ENCODE data around the gene KIF17. TPM values are rescaled to one million over a fixed set of nuclear protein-coding genes. Genes with fewer than 3 reads are reported as not detected.

KIF17 gene
- total and polyA plus RNA-seq, 2 of the 8 experiments (the other 6 are each of a cell fraction or from before 2014, with no cell fraction given), result 6.9 to 10.4 TPM

- Histone ChIP-seq H2AFZ (ENCODE audit: low read length) (no peak overlapping the region), H3K4ac (replicated peaks; ENCODE audit: insufficient read length, low read depth, low read length) (no peak overlapping the region), H2BK120ac (replicated peaks; ENCODE audit: low read depth, low read length) (no peak overlapping the region), H3K27me3 (replicated peaks in 1 of 4; ENCODE audit: control insufficient read depth in 3 of 4, extremely low read depth in 1 of 4, insufficient read depth in 3 of 4, low read length in 3 of 4) (0 out of 7 replicates have a peak, but pooled peaks cover 0 to under 1% (median under 1%) of the 10 kb centered on the region in 4 experiments), H3K18ac (ENCODE audit: extremely low read depth, low read length) (no peak overlapping the region), H3K79me2 (ENCODE audit: control insufficient read depth in 1 of 2, insufficient read depth in 2 of 2, low read length in 2 of 2) (no peaks in the 10 kb centered on the region), H3K4me3 (ENCODE audit: extremely low read depth in 1 of 4, insufficient read depth in 2 of 4, low read depth in 3 of 4, low read length in 4 of 4) (no peak overlapping the region), H2BK5ac (ENCODE audit: low read depth, low read length) (no peak overlapping the region), H3K23me2 (ENCODE audit: low read depth, low read length) (no peaks in the 10 kb centered on the region), H4K91ac (replicated peaks; ENCODE audit: insufficient read length, low read length) (no peak overlapping the region), H3K4me2 (ENCODE audit: insufficient read depth in 1 of 2, low read depth in 2 of 2, low read length in 2 of 2) (no peak overlapping the region), H4K5ac (ENCODE audit: insufficient read length, low read depth, low read length) (no peak overlapping the region), H3K79me1 (ENCODE audit: low read depth, low read length) (no peaks in the 10 kb centered on the region), H2BK20ac (ENCODE audit: low read length) (no peak overlapping the region), H4K20me1 (replicated peaks in 1 of 2; ENCODE audit: control insufficient read depth in 1 of 2, insufficient read depth in 2 of 2, low read length in 2 of 2) (no peaks in the 10 kb centered on the region), H3K23ac (ENCODE audit: insufficient read length) (no peak overlapping the region), H3K9me3 (ENCODE audit: insufficient read depth in 2 of 2, low read depth in 1 of 2, low read length in 1 of 2) (no peaks in the 10 kb centered on the region), H3K9ac (replicated peaks in 1 of 4; ENCODE audit: extremely low read depth in 1 of 4, low read depth in 3 of 4, low read length in 3 of 4) (no peak overlapping the region), H3K36me3 (ENCODE audit: control insufficient read depth in 2 of 4, insufficient read depth in 4 of 4, low read length in 3 of 4) (peaks cover 6 to 31% (median 12%) of the 10 kb centered on the region in 4 experiments), H3K4me1 (replicated peaks in 1 of 4; ENCODE audit: control insufficient read depth in 3 of 4, insufficient read depth in 4 of 4, low read length in 3 of 4) (no peaks in the 10 kb centered on the region), H2AK5ac (ENCODE audit: low read depth, low read length) (no peak overlapping the region), H4K8ac (ENCODE audit: extremely low read depth, insufficient read depth, low read length) (no peak overlapping the region), H3K27ac (ENCODE audit: low read depth, low read length) (no peak overlapping the region), H3K56ac (replicated peaks; ENCODE audit: insufficient read length, low read depth, low read length) (no peak overlapping the region), H2BK15ac (ENCODE audit: low read length) (no peak overlapping the region), H2BK12ac (ENCODE audit: low read depth, low read length) (no peak overlapping the region), H3K14ac (ENCODE audit: insufficient read length) (no peak overlapping the region)
- FAIRE-seq, result no peak
- DNase-seq (ENCODE audit: low read depth in 1 of 2, low spot score in 2 of 2), result no peak
- CTCF ChIA-PET (ENCODE audit: partially characterized antibody), result interaction anchor here (2.6 kb wide), 1 partner anchor 42 kb away, joined by 8 read pairs; no protein-coding TSS in a partner anchor
- POLR2A ChIA-PET (ENCODE audit: partially characterized antibody), result interaction anchor here (0.9 kb wide), 1 partner anchor 48 kb away, joined by 3 read pairs; the partner anchor contains the start of gene HP1BP3
- WGBS, 2 experiments (ENCODE audit: extremely low coverage in 1 of 2, insufficient coverage in 1 of 2, insufficient read length in 1 of 2, insufficient replicate concordance in 2 of 2, low coverage in 1 of 2, low lambda C conversion rate in 2 of 2, missing lambda C conversion rate in 1 of 2), result 92% methylated on average over 2 of the region's 2 CpGs; no CpG with 5 or more reads in 1 of the 2 experiments
- TF ChIP-seq FOSL1 (IDR thresholded peaks at IDR 0.05; ENCODE audit: insufficient read depth, low read depth, low read length), result no peak
- no peak for TF ChIP-seq CTCF (IDR thresholded peaks at IDR 0.05; ENCODE audit: control extremely low read depth in 1 of 3, insufficient read depth in 1 of 3, low read depth in 1 of 3, low read length in 3 of 3)
- TF ChIP-seq JUND (IDR thresholded peaks at IDR 0.05; ENCODE audit: low read length), result no peak
- TF ChIP-seq SP2 (IDR thresholded peaks at IDR 0.05; ENCODE audit: low read length), result no peak
- no peak for TF ChIP-seq SP1 (IDR thresholded peaks at IDR 0.05; ENCODE audit: low read depth, low read length)
- no peak for TF ChIP-seq PHF8 (conservative IDR thresholded peaks at IDR 0.05; ENCODE audit: low read depth, low read length)
- TF ChIP-seq BCL11A (IDR thresholded peaks at IDR 0.05; ENCODE audit: low read depth in 2 of 2, low read length in 2 of 2), result no peak
- TF ChIP-seq KDM1A (IDR thresholded peaks at IDR 0.05; ENCODE audit: borderline replicate concordance, low read length), result no peak
- no peak for TF ChIP-seq GABPA (IDR thresholded peaks at IDR 0.05; ENCODE audit: borderline replicate concordance, insufficient read depth, low read length)
- TF ChIP-seq POU5F1 (IDR thresholded peaks at IDR 0.05; ENCODE audit: low read depth, low read length), result no peak
- TF ChIP-seq TCF12 (IDR thresholded peaks at IDR 0.05; ENCODE audit: low read depth, low read length), result no peak
- no peak for TF ChIP-seq CREB1 (IDR thresholded peaks at IDR 0.05)
These were observed 21.4 kb upstream of the KIF17 start for GRCh38 chr1:20739225-20739624.
